GM21367 (cell line): Measurements from ENCODE around the gene MAP3K1.
"Not testable (repeated sequence)": the region's sequence is repeated elsewhere in the genome, so short reads cannot be mapped to it uniquely, and the experiment has no call there.

Source experiments
- ATAC-seq: cut with Tn5 transposase; IDR thresholded peaks from one replicate; pipeline ENCODE4 v1.9.1; 2021; ENCODE audit not compliant: unreplicated experiment

Gene MAP3K1

DNA sequence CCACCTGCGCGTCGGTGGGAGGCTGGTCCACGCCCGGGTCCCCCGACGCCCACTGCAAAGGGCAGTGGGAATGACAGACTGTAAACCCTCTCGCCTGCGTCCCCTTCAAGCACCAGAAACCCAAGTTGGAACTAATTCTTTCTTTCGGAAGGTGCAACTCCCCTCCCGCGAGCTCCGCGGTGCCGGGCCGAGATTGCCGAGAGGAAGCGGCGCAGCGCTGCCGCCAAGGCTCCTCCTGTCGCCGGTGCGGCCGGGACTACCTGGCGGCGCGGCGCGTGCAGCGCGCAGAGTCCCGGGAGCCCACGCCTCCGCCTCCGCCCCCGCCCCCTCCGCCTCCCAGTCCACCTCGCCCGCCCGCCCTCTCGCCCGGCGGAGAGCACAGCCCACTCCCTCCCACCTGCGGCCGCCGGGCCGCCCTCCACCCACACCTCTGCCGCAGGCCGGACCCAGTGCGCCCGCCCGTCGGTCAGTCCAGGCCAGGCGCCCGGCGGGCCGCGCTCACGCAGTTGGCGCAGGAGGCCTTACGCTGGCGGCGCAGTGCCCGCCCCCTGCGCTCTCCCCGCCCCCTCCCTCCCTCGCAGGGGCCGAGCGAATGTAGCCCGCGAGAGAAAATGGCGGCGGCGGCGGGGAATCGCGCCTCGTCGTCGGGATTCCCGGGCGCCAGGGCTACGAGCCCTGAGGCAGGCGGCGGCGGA is at the start of gene MAP3K1:
TSS of gene MAP3K1 (plus strand) at position 587 of the 695 bp plus-strand sequence. CDS start at position 612, 25 bp downstream.
- ATAC-seq, result peak; percentile 40

GRCh38 chr5:56766926-56767325 is 48.4 kb upstream of the MAP3K1 start:
- ATAC-seq, result no peak

GRCh38 chr5:56769875-56770604 is 45.3 kb upstream of the MAP3K1 start:
- no peak for ATAC-seq

GRCh38 chr5:56772767-56773166 is 42.6 kb upstream of the MAP3K1 start:
- no peak for ATAC-seq

DNA sequence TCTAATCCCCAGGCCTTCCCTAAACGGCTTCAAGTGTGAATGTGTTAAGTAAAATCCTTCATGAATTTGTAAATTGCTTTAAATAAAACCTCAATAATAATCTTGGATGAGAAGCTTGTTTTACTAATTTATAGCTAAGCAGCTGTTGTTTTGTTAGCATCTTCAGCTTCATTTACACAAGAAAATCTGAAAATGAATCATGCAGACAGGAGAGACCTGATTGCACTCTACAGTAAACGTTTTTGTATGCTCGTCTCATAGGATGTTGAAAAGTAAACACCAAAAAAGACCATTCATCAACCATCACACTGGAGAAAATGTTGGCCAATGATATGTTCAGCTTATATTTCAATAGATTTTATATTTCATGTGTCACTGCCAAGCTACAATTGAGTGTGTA is 40.4 kb upstream of the MAP3K1 start:
- no peak for ATAC-seq

- not testable (repeated sequence) for ATAC-seq
These were observed 39.0 kb upstream of the MAP3K1 start for GRCh38 chr5:56776212-56776846.

- ATAC-seq, result no peak
These were observed 32.1 kb upstream of the MAP3K1 start for GRCh38 chr5:56783261-56783660.

- ATAC-seq, result no peak
These were observed 29.0 kb upstream of the MAP3K1 start for GRCh38 chr5:56786346-56786745.

- no peak for ATAC-seq
These were observed 24.0 kb upstream of the MAP3K1 start for GRCh38 chr5:56791396-56791795.

- ATAC-seq, result no peak
These were observed 16.8 kb upstream of the MAP3K1 start for GRCh38 chr5:56798521-56798920.

- no peak for ATAC-seq
These were observed 15.2 kb upstream of the MAP3K1 start for GRCh38 chr5:56800186-56800585.

GRCh38 chr5:56801256-56801655 is 14.1 kb upstream of the MAP3K1 start:
- no peak for ATAC-seq

DNA sequence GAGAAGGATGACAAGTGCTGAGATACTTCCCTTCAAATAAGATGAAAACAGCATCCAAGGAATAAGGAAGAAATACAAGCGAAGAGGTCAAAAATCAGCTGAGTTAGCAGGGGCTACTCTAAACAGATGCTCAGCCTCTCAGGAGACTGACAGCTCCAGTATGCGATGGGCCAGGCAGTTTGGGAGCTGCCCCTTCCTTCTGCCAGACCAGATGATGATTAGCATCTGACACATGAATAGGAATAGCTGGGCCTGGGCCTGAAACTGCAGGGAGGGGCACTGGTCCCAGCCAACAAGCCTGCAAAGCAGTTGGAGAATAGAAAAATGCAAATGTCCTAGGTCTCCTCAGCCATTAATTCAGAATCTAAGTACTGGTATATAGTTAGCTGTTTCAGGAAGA is 13.1 kb upstream of the MAP3K1 start:
- ATAC-seq, result no peak

DNA sequence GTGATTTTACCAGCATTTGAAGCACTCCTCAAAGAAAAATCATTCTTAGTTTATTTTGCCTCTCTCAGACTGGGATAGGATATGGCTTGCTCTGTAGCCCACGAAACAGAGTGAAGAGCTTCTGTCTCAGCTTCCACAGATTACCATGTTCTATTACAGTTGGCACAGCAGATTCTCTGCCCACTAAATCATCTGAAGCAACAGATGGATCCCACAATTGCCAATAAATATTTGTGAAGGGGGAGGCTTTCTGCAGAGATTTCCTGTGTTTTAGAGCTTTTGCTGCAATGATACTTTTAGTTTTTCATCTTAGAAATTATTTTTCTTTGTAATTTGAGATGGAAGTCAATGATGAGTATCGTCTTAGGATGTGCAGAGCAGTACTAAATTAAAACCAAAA is 12.3 kb upstream of the MAP3K1 start:
- no peak for ATAC-seq

GRCh38 chr5:56803894-56804293 is 11.5 kb upstream of the MAP3K1 start:
- ATAC-seq, result no peak

- no peak for ATAC-seq
These were observed 7.7 kb upstream of the MAP3K1 start for GRCh38 chr5:56807679-56808078.

- no peak for ATAC-seq
These were observed 7.1 kb upstream of the MAP3K1 start for GRCh38 chr5:56808211-56808610.

GRCh38 chr5:56810826-56811225 is 4.5 kb upstream of the MAP3K1 start:
- no peak for ATAC-seq

DNA sequence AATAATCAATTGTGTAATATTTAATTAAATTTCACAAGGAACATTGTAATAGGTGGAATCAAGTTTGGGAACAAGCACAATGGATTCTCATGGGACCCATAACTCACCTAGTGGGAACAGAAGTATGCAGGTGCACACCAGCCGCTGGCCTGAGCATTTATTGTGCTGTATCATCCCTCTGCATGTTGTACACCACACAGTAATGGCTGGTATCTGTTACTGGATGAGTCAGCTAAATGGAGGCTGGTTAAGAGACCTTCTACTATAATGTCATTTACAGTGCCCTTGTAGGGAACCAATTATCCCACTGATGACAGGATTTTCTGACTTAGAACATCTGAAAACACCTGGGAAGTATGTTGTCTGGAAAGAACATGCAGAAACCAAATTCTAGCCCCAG is 3.2 kb upstream of the MAP3K1 start:
- ATAC-seq, result no peak

DNA sequence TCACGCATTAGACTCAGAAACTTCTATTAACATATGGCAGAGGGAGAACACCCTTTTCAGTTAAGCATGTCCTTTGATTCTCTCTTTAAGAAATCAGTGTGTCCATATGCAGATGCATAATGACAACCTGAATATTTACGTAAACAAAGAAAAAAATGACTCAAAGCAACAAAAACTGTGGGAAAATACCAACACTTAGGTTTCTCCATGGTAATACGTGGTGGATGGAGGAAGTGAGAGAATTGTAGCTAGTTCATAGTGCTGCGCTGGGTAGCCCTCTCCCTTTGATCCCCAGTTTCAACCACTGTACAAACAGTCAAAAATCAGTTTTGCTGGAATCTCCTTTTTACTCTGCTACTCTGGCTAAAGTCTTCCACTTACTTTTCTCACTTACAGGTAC is 2.0 kb upstream of the MAP3K1 start:
- ATAC-seq, result no peak

DNA sequence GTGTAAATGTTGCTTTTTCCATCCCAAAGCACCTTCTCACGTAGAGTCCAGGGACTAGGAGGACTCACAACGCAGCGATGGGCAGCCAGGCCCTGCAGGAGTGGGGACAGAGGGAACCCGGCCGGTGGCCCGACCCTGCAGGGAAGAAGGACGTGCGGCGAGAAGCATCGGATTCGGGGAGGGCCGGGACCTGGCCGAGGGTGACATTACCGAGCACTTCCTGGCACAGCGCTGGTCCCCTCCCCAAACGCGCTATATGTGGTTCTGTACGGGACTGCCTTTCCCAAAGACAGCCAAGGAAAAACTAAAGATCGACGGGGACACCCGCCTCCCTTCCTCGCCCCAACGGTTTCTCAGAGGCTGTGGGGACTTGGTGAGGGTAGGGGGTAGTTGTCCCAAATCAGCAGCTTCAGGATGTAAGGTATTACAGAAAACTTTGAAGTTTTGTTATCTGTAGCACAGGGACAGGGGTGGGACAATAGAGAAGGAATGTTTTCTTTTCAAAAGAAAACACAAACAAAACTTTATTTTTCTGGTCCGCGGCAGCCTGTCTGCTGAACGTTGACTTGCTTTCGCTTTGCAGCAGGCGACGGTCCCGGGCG is 887 bp upstream of the MAP3K1 start:
- no peak for ATAC-seq
